NCI-H748 (cell line): ENCODE measurements around the gene LYZ.

Experiments
- DNase-seq: peaks from one replicate; lab custom pipeline; 2025; ENCODE audit not compliant: unreplicated experiment; lab: John Stamatoyannopoulos, UW

The LYZ gene

DNA sequence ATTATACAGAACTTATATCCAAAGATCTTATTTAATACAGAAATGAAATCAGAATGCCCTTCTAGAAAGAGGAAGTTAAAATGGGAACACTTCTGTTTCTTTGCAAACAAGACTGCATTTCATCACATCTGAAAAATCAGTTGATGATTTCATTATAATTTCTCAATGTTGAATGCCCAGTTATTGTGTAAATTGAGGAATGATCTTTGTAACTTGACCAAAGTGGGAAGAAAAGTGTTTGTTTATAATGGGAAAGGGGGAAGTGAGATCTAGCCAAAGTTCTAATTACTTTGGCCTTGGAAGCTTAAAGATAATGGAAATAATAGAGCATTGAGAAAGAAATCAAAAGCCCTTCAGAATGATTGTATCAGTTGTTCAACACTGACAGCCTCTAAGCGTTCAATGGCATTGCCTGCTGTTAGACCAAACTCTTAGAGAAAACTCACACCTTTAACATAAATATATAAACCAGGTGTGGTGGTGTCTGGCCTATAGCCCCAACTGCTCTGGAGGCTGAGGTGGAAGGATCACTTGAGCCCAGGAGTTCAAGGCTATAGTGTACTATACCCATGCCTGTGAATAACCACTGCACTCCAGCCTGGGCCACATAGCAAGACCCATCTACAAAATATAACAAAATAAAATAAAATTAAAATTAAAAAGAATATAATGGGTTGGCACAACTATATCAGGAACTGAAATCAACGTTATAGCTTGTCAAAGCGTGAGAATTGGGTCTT lies 9.9 kb upstream of the LYZ start:
- DNase-seq, result no peak

GRCh38 chr12:69338936-69339335 lies 9.2 kb upstream of the LYZ start:
- DNase-seq, result no peak

DNA sequence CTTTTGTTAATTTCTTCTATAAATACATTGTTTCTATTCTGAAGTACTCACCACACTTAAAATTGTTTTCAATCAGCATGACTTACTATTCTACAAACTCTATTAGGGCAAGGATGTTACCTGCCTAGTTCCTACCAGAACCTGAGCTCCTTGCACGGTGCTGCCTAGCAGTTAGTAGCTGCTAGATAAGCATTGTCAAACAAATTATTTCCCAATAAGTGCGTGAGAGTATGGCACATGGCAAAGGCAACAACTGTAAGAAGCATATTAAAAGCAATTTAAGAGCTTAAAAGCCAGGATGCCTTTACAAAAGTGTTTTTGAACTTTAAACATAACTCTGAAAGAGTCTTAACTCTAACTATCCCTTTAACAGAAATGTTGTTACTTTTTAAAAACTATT lies 8.2 kb upstream of the LYZ start:
- no peak for DNase-seq

DNA sequence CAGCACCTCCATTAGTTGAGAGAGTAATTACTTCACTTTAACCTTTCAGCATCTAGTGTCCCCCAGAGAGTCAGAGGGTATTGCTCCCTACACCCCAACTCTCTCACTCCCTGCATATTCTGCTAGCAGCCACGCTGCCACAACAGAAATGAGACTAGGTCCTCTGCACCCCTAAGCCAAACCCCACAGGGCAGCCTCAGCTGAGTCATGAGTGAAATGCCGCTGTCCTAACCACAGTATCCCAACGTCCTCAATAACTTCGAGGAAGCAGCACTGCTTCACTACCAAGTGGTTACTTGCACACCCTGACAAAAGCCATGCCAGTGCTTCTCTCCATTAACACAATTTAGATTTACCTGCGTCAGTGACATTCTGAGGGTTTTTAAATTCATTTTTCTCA lies 6.9 kb upstream of the LYZ start:
- DNase-seq, result no peak

DNA sequence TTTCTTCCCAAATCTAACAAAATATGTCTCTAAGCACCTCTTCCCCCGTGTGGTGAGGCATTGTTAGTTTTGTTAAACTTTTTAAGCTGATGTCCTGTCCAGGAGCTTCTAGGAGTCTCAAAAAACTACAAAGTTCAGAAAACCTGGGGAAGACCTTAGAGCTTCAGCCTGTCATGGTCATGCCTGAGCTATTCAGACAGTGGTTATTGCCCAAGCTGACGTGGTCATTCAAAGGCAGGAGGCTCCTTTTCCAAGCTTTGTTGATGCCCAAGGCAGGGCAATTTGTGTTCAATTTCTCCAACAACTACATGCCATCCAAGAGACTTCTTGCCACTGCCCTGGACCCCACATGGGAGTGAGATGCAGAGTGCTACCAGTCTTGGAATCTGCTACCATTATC lies 5.8 kb upstream of the LYZ start:
- DNase-seq, result no peak

- DNase-seq, result no peak
Measured at GRCh38 chr12:69343357-69343756, 4.8 kb upstream of the LYZ start.

DNA sequence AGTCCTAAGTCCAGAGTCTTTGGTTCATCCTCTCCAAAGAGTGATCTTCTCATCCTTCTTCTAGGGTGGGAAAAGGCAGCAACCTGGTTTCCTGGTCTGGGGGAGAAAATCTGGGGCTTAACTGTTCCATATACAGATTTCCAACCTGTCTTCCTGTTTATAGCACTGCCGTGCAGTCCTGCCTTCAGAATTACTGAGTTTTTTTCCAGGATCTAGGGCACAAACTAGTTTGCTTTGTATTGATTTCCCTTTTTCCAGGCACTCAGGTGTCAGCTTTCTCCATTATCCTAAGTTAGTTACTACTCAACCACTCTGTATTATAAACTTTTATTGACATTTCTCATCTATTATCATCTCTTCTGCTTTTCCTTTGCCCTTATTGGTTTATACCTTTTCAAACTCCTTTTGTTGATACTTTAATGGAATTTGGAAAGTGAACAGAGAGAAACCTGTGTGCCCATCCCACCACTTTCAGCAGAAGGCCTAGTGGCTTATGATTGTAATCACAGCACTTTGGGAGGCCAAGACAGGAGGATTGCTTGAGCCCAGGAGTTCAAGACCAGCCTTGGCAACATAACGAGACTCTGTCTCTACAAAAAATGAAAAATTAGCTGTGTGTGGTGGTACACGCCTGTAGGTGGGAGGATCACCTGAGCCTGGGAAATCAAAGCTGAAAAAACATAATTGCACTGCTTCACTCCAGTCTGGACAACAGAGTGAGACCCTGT lies 4.1 kb upstream of the LYZ start:
- DNase-seq, result no peak

GRCh38 chr12:69345077-69345476 lies 3.1 kb upstream of the LYZ start:
- no peak for DNase-seq

DNA sequence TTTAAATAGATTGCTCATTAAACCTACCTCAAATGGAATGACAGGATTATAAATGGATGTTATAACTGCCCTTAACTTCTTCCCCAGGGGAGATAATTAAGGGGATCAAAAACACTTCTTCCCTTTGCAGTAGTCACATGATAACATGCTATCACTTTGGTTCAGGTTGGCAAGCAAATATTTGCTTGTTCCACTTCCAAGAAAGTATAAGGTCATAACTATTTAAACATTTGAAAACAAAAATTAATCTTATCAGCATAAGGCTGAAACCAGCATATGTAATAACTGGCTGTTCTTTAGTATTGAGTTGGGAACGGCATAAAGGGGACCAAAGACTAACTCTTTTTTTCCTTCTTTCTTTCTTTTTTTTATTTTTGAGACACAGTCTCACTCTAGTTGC lies 2.4 kb upstream of the LYZ start:
- DNase-seq, result no peak

DNA sequence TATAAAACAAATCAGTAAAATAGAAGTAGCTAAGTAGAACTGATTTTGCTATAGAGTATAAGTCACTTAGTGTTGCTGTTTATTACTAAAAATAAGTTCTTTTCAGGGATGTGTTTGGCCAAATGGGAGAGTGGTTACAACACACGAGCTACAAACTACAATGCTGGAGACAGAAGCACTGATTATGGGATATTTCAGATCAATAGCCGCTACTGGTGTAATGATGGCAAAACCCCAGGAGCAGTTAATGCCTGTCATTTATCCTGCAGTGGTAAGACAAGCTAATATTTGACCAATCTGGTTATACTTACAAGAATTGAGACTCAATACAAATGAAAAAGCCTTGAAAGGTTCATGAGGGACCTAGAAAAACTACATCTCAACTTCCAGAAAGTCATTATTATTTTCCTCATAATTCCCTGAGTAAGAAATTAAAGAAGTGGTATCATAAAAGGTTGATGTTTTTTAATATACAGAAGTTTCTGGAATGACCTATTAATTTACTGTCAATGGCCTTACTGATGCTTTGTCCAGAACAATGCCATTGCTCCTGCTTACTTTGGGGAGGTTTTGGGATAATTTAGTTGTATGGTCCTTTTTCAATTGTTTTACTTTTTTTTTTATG lies 1.9 kb downstream of the LYZ start:
- DNase-seq, result no peak

- DNase-seq, result no peak
Measured at GRCh38 chr12:69350777-69351176, 2.6 kb downstream of the LYZ start.

GRCh38 chr12:69351462-69352236 lies 3.5 kb downstream of the LYZ start:
- DNase-seq, result no peak

- DNase-seq, result no peak
Measured at GRCh38 chr12:69352904-69353303, 4.7 kb downstream of the LYZ start.

- no peak for DNase-seq
Measured at GRCh38 chr12:69354172-69354555, 6.0 kb downstream of the LYZ start.

GRCh38 chr12:69354556-69355187 lies 6.5 kb downstream of the LYZ start:
- no peak for DNase-seq

GRCh38 chr12:69355363-69356028 lies 7.3 kb downstream of the LYZ start:
- no peak for DNase-seq

- peak; percentile 99 for DNase-seq
Measured at GRCh38 chr12:69359531-69360347, 11.6 kb downstream of the LYZ start, which contains the start of gene YEATS4. TSS of gene YEATS4 (plus strand) at chr12:69359743. CDS start at chr12:69359973, 230 bp downstream.

DNA sequence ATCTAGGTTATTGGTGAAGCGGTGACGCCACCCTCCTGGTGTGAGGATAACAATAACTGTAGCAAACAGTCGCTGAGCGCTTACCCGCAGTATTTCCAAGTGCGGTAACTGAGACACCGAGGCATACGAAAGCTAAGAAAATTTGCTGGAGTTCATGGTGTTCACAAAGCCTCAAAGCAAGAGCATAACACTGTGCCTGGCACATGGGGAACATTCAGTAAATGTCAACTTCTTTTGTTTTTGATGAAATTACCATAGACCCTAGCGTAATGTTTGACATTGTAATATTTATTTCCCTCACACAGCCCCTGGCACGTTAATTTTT lies 12.1 kb downstream of the LYZ start:
- DNase-seq, result no peak

DNA sequence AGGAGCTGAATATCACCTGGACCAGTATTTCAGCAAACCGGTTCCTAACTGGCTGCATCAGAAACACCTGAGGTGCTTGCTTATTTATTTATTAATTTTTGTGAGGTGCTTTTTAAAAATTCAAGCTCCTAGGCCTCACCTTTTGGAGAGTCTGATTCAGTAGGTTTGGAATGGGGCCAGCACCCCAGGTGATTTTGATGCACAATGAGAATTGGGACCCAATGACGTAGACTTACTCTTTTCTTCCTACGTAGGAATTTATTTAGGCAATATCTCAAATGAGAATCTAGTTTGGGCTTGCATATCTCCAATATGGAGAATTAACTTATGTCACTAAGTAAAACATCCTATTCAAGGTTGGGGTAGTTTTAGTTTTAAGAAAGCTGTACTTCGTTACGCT lies 18.6 kb downstream of the LYZ start:
- DNase-seq, result no peak

GRCh38 chr12:69368171-69368570 lies 20.0 kb downstream of the LYZ start:
- DNase-seq, result no peak
